Measurements from ENCODE around the gene OTUD5.
"Not testable (repeated sequence)": the region's sequence is repeated elsewhere in the genome, so short reads cannot be mapped to it uniquely, and the experiment has no call there.

The OTUD5 gene

GRCh38 chrX:48905090-48905790 lies 52.2 kb downstream of the OTUD5 start:
- DNase-seq: no peak

- DNase-seq: no peak
These were observed 52.8 kb downstream of the OTUD5 start for GRCh38 chrX:48904626-48905025.

- DNase-seq: no peak
These were observed 53.2 kb downstream of the OTUD5 start for GRCh38 chrX:48904180-48904579.

- no peak for DNase-seq
These were observed 54.1 kb downstream of the OTUD5 start for GRCh38 chrX:48903290-48903689.

- no peak for DNase-seq
These were observed 54.6 kb downstream of the OTUD5 start for GRCh38 chrX:48902776-48903175.

- no peak for DNase-seq
These were observed 55.3 kb downstream of the OTUD5 start for GRCh38 chrX:48902135-48902534.

- no peak for DNase-seq
These were observed 56.3 kb downstream of the OTUD5 start for GRCh38 chrX:48901069-48901468.

GRCh38 chrX:48899078-48899410 lies 58.4 kb downstream of the OTUD5 start:
- no peak for DNase-seq

- peak; percentile 94 for DNase-seq
These were observed 59.6 kb downstream of the OTUD5 start, which contains the start of the genes PQBP1 and TIMM17B for GRCh38 chrX:48897625-48898306. PQBP1 (plus strand) TSS chrX:48897930; CDS start chrX:48898510, 580 bp downstream. TIMM17B (minus strand) TSS chrX:48897768; CDS start chrX:48897749, 19 bp downstream.

GRCh38 chrX:48897157-48897624 lies 60.2 kb downstream of the OTUD5 start:
- DNase-seq: peak; percentile 83

- DNase-seq: no peak
These were observed 60.8 kb downstream of the OTUD5 start for GRCh38 chrX:48896611-48897011.

GRCh38 chrX:48894891-48895290 lies 62.5 kb downstream of the OTUD5 start:
- DNase-seq: no peak

- DNase-seq: no peak
These were observed 63.7 kb downstream of the OTUD5 start for GRCh38 chrX:48893556-48894348.

GRCh38 chrX:48892896-48893295 lies 64.5 kb downstream of the OTUD5 start:
- DNase-seq: no peak

- peak; percentile 84 for DNase-seq
These were observed 65.8 kb downstream of the OTUD5 start for GRCh38 chrX:48891402-48892288.

GRCh38 chrX:48890934-48891401 lies 66.4 kb downstream of the OTUD5 start:
- DNase-seq: no peak

GRCh38 chrX:48890296-48890925 lies 67.0 kb downstream of the OTUD5 start:
- DNase-seq: no peak

- DNase-seq: not testable (repeated sequence)
These were observed 70.8 kb downstream of the OTUD5 start for GRCh38 chrX:48886586-48886985.

- no peak for DNase-seq
These were observed 73.7 kb downstream of the OTUD5 start for GRCh38 chrX:48883729-48884128.

GRCh38 chrX:48876944-48877343 lies 80.5 kb downstream of the OTUD5 start:
- not testable (repeated sequence) for DNase-seq

All from CD4-positive, alpha-beta T cell treated with Interleukin-21 for 1 hour (primary cell).